OCI-LY7 (cell line): ENCODE results near the gene ATG10. TPM values are rescaled to one million over a fixed set of nuclear protein-coding genes. Genes with fewer than 3 reads are reported as not detected.

Experiments used
- BruUV-seq: library from RNA; stranded (reverse); fragments of 400-500 nt; replicated peaks from 2 replicates; lab custom pipeline; 2021; lab: Mats Ljungman, UMichigan
- CTCF ChIA-PET: fragments of 300-600 bp; sonication (Branson Sonifier 250); formaldehyde crosslinking; loops from one replicate; lab custom pipeline; 2022; ENCODE audit warnings: antibody characterized with exemption; ENCODE audit not compliant: unreplicated experiment; lab: Charles Lee
- POLR2A ChIA-PET: fragments of 300-600 bp; sonication (Branson Sonifier 250); formaldehyde crosslinking; loops from one replicate; lab custom pipeline; 2022; ENCODE audit warnings: antibody characterized with exemption; lab: Charles Lee
- DNase-seq: peaks from one replicate; pipeline ENCODE4 v3.0.0-alpha.2; 2015; ENCODE audit warnings: low spot score
- H2AFZ ChIP-seq: fragments of 200-600 bp; sonication (generic), shearing (Covaris generic); 2 replicates; pipeline ENCODE4 v1.6.1; 2014; ENCODE audit warnings: mild to moderate bottlenecking, antibody characterized with exemption, low read length, moderate library complexity
- H3K27ac ChIP-seq: fragments of 200-600 bp; sonication (generic); 2 replicates; pipeline ENCODE4 v1.5.1; 2014; ENCODE audit warnings: mixed run types, low read depth, mild to moderate bottlenecking, moderate library complexity, low read length, inconsistent platforms; ENCODE audit not compliant: poor library complexity, severe bottlenecking
- H3K36me3 ChIP-seq: fragments of 200-600 bp; sonication (generic); 2 replicates; pipeline ENCODE4 v1.6.1; 2014; ENCODE audit warnings: mild to moderate bottlenecking, antibody characterized with exemption, low read length, moderate library complexity, mixed read lengths; ENCODE audit not compliant: insufficient read depth
- H3K4me1 ChIP-seq: fragments of 200-600 bp; sonication (generic); 2 replicates; pipeline ENCODE4 v1.5.1; 2014; ENCODE audit warnings: mild to moderate bottlenecking, low read length; ENCODE audit not compliant: insufficient read depth, poor library complexity, severe bottlenecking
- H3K4me2 ChIP-seq: fragments of 200-600 bp; sonication (generic); 2 replicates; pipeline ENCODE4 v1.6.1; 2014; ENCODE audit warnings: mild to moderate bottlenecking, low read length
- H3K4me3 ChIP-seq: fragments of 200-600 bp; sonication (generic); 2 replicates; pipeline ENCODE4 v1.5.1; 2014; ENCODE audit warnings: mild to moderate bottlenecking, low read depth, low read length; ENCODE audit not compliant: poor library complexity, severe bottlenecking
- H3K79me2 ChIP-seq: fragments of 200-600 bp; sonication (generic); 2 replicates; pipeline ENCODE4 v1.6.1; 2016; ENCODE audit warnings: low read depth, mild to moderate bottlenecking, low read length, moderate library complexity, mixed read lengths; ENCODE audit not compliant: insufficient read depth
- H3K9me2 ChIP-seq: fragments of 200-600 bp; sonication (generic); 2 replicates; pipeline ENCODE4 v1.6.1; 2016; ENCODE audit warnings: mild to moderate bottlenecking, low read length, mixed read lengths; ENCODE audit not compliant: insufficient read depth
- H3K9me3 ChIP-seq: fragments of 200-600 bp; sonication (generic); 2 replicates; pipeline ENCODE4 v1.6.1; 2014; ENCODE audit warnings: mild to moderate bottlenecking, mixed run types, low read length, mixed read lengths
- H4K20me1 ChIP-seq: fragments of 200-600 bp; sonication (generic); 2 replicates; pipeline ENCODE4 v1.6.1; 2014; ENCODE audit warnings: mild to moderate bottlenecking, antibody characterized with exemption, low read length, moderate library complexity, mixed read lengths; ENCODE audit not compliant: insufficient read depth
- EZH2phosphoT487 ChIP-seq: fragments of 200-600 bp; sonication (generic); IDR thresholded peaks from 2 replicates; pipeline ENCODE4 v1.6.1; 2018; ENCODE audit warnings: low read depth, borderline replicate concordance, mild to moderate bottlenecking, mixed run types, antibody characterized with exemption, low read length, moderate library complexity, mixed read lengths
- intact Hi-C: fragments of 100-400 bp; cut with micrococcal nuclease; formaldehyde crosslinking; loops from one replicate; pipeline ENCODE4 v1.10.0; 2022; ENCODE audit not compliant: unreplicated experiment
- total RNA-seq, 2 experiments: library from RNA; depleted of rRNA in 1 of 2; stranded (reverse); fragments of >200 nt in 1 of 2; shearing (Covaris generic) in 1 of 2; gene quantifications; 2 replicates each; pipeline ENCODE4 v1.2.3, GENCODE V29; 2014 to 2022
- TF ChIP-seq, protein P1 (sequence below): fragments of 200-600 bp; sonication (generic); conservative IDR thresholded peaks from 2 replicates; pipeline ENCODE4 v1.5.1; 2014; ENCODE audit warnings: mild to moderate bottlenecking, antibody characterized with exemption, low read length, moderate library complexity, mixed read lengths

Gene ATG10
- total RNA-seq, 2 experiments from 2014 or later, result 5.4 to 14.8 TPM

DNA sequence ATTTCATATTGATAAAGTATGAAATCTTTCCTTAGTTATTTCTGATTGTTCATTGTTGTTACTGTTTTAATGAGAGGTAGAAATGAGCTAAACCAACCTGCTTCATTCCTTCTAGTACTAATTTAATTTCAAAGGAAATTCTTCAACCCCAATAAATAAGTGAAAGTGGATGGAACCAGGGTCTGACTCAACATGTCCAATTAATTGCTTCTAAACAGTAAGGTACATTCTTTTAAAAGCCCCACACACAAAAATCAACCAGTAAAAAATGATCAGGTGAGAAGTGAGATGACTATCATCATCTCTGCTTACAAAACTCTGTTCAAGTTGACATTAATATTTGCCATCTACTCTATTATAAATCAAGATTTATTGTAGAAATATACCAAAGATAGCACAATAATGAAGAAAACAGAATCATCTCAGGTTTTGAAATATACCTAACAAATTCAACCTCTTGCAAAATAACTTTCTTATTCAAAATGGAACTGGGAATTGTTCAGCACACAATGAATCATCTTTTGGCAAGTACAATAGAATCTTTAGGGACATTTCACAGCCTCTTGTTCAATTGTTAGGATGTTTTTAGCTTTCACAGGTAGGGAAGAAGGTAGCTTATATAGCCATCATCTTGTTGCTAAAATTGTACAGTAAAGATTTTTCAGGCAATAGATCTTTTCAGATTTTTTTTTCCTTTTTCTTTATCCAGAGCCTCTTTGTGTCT lies 191.8 kb downstream of the ATG10 start:
- no peaks in the 10 kb centered on the region for H3K9me3 ChIP-seq
- H3K9me2 ChIP-seq, result no peaks in the 10 kb centered on the region
- H2AFZ ChIP-seq, result no peak overlapping the region
- no peak for DNase-seq
- BruUV-seq, result no TSS peak
- H3K4me1 ChIP-seq, result no peaks in the 10 kb centered on the region
- no peak for TF ChIP-seq EZH2phosphoT487
- TF ChIP-seq, protein P1, sequence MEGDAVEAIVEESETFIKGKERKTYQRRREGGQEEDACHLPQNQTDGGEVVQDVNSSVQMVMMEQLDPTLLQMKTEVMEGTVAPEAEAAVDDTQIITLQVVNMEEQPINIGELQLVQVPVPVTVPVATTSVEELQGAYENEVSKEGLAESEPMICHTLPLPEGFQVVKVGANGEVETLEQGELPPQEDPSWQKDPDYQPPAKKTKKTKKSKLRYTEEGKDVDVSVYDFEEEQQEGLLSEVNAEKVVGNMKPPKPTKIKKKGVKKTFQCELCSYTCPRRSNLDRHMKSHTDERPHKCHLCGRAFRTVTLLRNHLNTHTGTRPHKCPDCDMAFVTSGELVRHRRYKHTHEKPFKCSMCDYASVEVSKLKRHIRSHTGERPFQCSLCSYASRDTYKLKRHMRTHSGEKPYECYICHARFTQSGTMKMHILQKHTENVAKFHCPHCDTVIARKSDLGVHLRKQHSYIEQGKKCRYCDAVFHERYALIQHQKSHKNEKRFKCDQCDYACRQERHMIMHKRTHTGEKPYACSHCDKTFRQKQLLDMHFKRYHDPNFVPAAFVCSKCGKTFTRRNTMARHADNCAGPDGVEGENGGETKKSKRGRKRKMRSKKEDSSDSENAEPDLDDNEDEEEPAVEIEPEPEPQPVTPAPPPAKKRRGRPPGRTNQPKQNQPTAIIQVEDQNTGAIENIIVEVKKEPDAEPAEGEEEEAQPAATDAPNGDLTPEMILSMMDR, result no peak
- intact Hi-C loops, result no loop called here
- no peaks in the 10 kb centered on the region for H4K20me1 ChIP-seq
- H3K36me3 ChIP-seq, result no peaks in the 10 kb centered on the region
- POLR2A ChIA-PET, result interaction anchor here (0.6 to 1.9 kb wide), 3 partner anchors 16 to 861 kb away, joined by 3 to 4 read pairs (median 3); no protein-coding TSS in a partner anchor
- H3K79me2 ChIP-seq, result no peaks in the 10 kb centered on the region
- H3K4me2 ChIP-seq, result no peak overlapping the region
- CTCF ChIA-PET, result no interaction called here
- H3K4me3 ChIP-seq, result no peak overlapping the region
- no peak overlapping the region for H3K27ac ChIP-seq

- TF ChIP-seq, protein P1, result no peak
- no peak for TF ChIP-seq EZH2phosphoT487
- Histone ChIP-seq H3K9me2 (no peaks in the 10 kb centered on the region), H3K79me2 (no peaks in the 10 kb centered on the region), H3K36me3 (no peaks in the 10 kb centered on the region), H2AFZ (no peak overlapping the region), H3K4me1 (no peaks in the 10 kb centered on the region), H3K4me3 (no peak overlapping the region), H3K4me2 (no peak overlapping the region), H3K9me3 (no peaks in the 10 kb centered on the region), H4K20me1 (no peaks in the 10 kb centered on the region), H3K27ac (no peak overlapping the region)
- no peak for DNase-seq
- CTCF ChIA-PET, result no interaction called here
- BruUV-seq, result no TSS peak
- POLR2A ChIA-PET, result interaction anchor here (0.6 to 1.9 kb wide), 12 partner anchors 9 to 861 kb away, joined by 3 to 5 read pairs (median 4); no protein-coding TSS in a partner anchor
- intact Hi-C loops, result no loop called here
These were observed 192.6 kb downstream of the ATG10 start for GRCh38 chr5:82164176-82164976.
